Measurements from ENCODE around the gene KLHDC7A. TPM values are rescaled to one million over a fixed set of nuclear protein-coding genes. Genes with fewer than 3 reads are reported as not detected.

KLHDC7A gene
- total and polyA plus RNA-seq, 2 experiments from 2014 or later, result not detected

DNA sequence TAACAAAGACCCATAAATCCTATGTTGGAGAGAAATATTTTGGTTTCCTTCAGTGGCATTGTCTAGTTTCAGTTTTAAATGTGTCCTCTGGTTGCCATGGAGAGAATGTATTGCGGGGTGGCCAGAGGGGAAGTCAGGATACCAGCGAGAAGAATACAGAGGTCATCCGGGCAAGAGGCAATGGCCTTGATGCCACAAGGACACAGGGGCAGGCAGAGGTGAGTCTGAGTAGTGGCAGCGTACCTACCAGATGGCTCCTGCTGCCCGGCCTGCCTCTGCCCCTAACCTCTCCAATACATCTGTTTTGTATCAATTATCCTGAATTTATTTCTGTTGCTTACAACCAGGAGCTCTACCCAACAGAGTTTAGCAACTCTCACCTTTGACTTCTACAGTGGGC is 14.9 kb downstream of the KLHDC7A start:
- no peaks in the 10 kb centered on the region for H3K79me2 ChIP-seq (ENCODE audit: insufficient read depth)
- H3K27ac ChIP-seq, result no peak overlapping the region
- no peak overlapping the region for H3K4me3 ChIP-seq
- H3K27me3 ChIP-seq (replicated peaks; ENCODE audit: insufficient read depth), result no peaks in the 10 kb centered on the region
- H3K9me3 ChIP-seq (ENCODE audit: low read depth), result no peaks in the 10 kb centered on the region
- H3K9ac ChIP-seq, result no peak overlapping the region
- H3K4me1 ChIP-seq (ENCODE audit: insufficient read depth), result no peaks in the 10 kb centered on the region
- H3K4me2 ChIP-seq (ENCODE audit: unreplicated experiment), result no peak overlapping the region
- no peak for DNase-seq
- in situ Hi-C loops (cut with MboI), result no loop called here
- WGBS, 2 experiments (ENCODE audit: low coverage in 1 of 2, low lambda C conversion rate in 2 of 2, missing lambda C conversion rate in 2 of 2), result 18 to 19% methylated on average over 5 of the region's 5 CpGs
- no peaks in the 10 kb centered on the region for H4K20me1 ChIP-seq (ENCODE audit: insufficient read depth)
- no peaks in the 10 kb centered on the region for H3K9me2 ChIP-seq (ENCODE audit: insufficient read depth)
- H2AFZ ChIP-seq, result no peak overlapping the region
- H3F3A ChIP-seq (ENCODE audit: insufficient read depth), result no peaks in the 10 kb centered on the region
- no peaks in the 10 kb centered on the region for H3K36me3 ChIP-seq (ENCODE audit: low read depth)
- TF ChIP-seq EZH2 (IDR thresholded peaks at IDR 0.05; ENCODE audit: insufficient read depth, poor library complexity, severe bottlenecking) (no peak), EZH2phosphoT487 (IDR thresholded peaks at IDR 0.05; ENCODE audit: insufficient read depth, low read depth) (no peak)

DNA sequence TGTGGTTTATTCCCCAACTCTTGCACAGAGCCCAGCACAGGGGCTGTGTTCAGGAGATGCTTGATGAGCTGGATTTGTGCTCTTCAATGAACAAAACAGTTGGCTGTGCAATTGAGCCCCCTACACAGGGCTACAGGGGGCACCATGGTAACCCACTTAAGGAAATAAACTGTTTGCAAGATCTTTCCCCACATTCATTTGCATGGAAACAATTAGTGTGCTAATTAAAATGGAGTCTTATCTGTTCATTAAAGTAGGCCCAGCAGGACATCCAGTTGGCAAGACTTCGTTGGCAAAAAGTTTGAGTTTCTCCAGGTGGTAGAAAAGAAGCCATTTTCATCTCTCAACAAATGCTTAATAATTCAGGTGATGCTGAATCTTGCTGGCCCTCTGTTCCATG is 15.3 kb downstream of the KLHDC7A start:
- in situ Hi-C loops (cut with MboI), result no loop called here
- 9 to 12% methylated on average over 1 of the region's 1 CpG for WGBS, 2 experiments (ENCODE audit: low coverage in 1 of 2, low lambda C conversion rate in 2 of 2, missing lambda C conversion rate in 2 of 2)
- H3K9ac ChIP-seq, result no peak overlapping the region
- TF ChIP-seq EZH2phosphoT487 (IDR thresholded peaks at IDR 0.05; ENCODE audit: insufficient read depth, low read depth) (no peak), EZH2 (IDR thresholded peaks at IDR 0.05; ENCODE audit: insufficient read depth, poor library complexity, severe bottlenecking) (no peak)
- H3F3A ChIP-seq (ENCODE audit: insufficient read depth), result no peaks in the 10 kb centered on the region
- no peak overlapping the region for H3K4me3 ChIP-seq
- H3K4me2 ChIP-seq (ENCODE audit: unreplicated experiment), result no peak overlapping the region
- H3K9me2 ChIP-seq (ENCODE audit: insufficient read depth), result no peaks in the 10 kb centered on the region
- H3K27me3 ChIP-seq (replicated peaks; ENCODE audit: insufficient read depth), result no peaks in the 10 kb centered on the region
- H3K4me1 ChIP-seq (ENCODE audit: insufficient read depth), result no peaks in the 10 kb centered on the region
- no peaks in the 10 kb centered on the region for H4K20me1 ChIP-seq (ENCODE audit: insufficient read depth)
- H2AFZ ChIP-seq, result no peak overlapping the region
- no peak overlapping the region for H3K27ac ChIP-seq
- DNase-seq, result no peak
- H3K9me3 ChIP-seq (ENCODE audit: low read depth), result no peaks in the 10 kb centered on the region
- H3K36me3 ChIP-seq (ENCODE audit: low read depth), result no peaks in the 10 kb centered on the region
- no peaks in the 10 kb centered on the region for H3K79me2 ChIP-seq (ENCODE audit: insufficient read depth)

DNA sequence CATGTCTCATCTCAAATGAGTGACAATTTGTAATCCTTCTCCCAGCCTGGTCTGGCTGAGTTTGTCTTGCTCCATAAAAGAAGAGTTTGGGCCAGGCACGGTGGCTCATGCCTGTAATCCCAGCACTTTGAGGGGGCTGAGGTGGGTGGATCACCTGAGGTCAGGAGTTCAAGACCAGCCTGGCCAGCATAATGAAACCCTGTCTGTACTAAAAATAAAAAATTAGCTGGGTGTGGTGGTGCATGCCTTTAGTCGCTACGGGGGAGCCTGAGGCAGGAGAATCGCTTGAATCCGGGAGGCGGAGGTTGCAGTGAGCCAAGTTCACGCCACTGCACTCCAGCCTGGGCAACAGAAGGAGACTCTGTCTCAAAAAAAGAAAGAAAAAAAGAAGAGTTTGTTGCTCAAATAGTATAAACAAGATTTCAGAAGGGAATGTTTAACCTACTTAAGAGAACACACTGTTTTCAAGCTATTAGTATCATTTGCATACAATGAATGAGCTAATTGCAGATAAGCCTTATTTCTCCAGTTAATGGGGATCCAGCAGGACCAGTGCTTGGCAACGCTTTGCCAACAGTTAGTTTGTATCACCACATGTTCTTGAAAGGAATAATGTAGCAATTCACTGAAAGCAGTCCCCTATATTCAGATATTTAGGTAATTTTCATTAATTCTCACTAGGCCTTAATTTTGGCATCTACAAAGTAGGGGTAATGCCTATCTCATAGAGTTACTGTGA is 15.9 kb downstream of the KLHDC7A start:
- in situ Hi-C loops (cut with MboI), result no loop called here
- 34 to 41% methylated on average over 7 to 8 of the region's 8 CpGs for WGBS, 2 experiments (ENCODE audit: low coverage in 1 of 2, low lambda C conversion rate in 2 of 2, missing lambda C conversion rate in 2 of 2)

DNA sequence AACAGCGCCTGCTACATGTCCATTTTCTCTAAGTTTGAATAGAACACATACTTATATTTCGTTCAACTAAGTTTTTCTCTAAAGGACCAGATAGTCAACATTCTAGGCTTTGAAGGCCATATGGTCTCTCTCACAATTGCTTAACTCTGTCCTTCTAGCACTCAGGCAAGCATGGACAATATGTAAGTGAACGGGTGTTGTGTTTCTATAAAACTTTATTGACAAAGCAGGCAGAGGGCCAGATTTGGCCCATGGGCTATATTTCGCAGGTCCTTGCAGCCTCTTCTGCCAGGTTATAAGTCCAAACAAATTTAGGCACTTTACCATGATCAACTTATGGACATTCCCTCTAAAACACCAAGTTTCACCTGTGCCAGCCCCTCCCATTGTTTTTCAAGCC is 21.1 kb downstream of the KLHDC7A start:
- H3K4me3 ChIP-seq, result no peak overlapping the region
- H3K79me2 ChIP-seq (ENCODE audit: insufficient read depth), result no peaks in the 10 kb centered on the region
- no peak for DNase-seq
- no peaks in the 10 kb centered on the region for H3K4me1 ChIP-seq (ENCODE audit: insufficient read depth)
- no peak overlapping the region for H3K4me2 ChIP-seq (ENCODE audit: unreplicated experiment)
- H3K27me3 ChIP-seq (replicated peaks; ENCODE audit: insufficient read depth), result no peaks in the 10 kb centered on the region
- H3K9me2 ChIP-seq (ENCODE audit: insufficient read depth), result no peaks in the 10 kb centered on the region
- no peaks in the 10 kb centered on the region for H3K36me3 ChIP-seq (ENCODE audit: low read depth)
- H4K20me1 ChIP-seq (ENCODE audit: insufficient read depth), result no peaks in the 10 kb centered on the region
- H3K9me3 ChIP-seq (ENCODE audit: low read depth), result no peaks in the 10 kb centered on the region
- in situ Hi-C loops (cut with MboI), result no loop called here
- TF ChIP-seq EZH2 (IDR thresholded peaks at IDR 0.05; ENCODE audit: insufficient read depth, poor library complexity, severe bottlenecking) (no peak), EZH2phosphoT487 (IDR thresholded peaks at IDR 0.05; ENCODE audit: insufficient read depth, low read depth) (no peak)
- no peak overlapping the region for H3K27ac ChIP-seq
- 22 to 25% methylated on average over 4 of the region's 4 CpGs for WGBS, 2 experiments (ENCODE audit: low coverage in 1 of 2, low lambda C conversion rate in 2 of 2, missing lambda C conversion rate in 2 of 2)
- H3K9ac ChIP-seq, result no peak overlapping the region
- H3F3A ChIP-seq (ENCODE audit: insufficient read depth), result no peaks in the 10 kb centered on the region
- no peak overlapping the region for H2AFZ ChIP-seq

More for the DNA sequence above, 15.9 kb downstream of the KLHDC7A start:
- H4K20me1 ChIP-seq (ENCODE audit: insufficient read depth), result no peaks in the 10 kb centered on the region
- H3K27me3 ChIP-seq (replicated peaks; ENCODE audit: insufficient read depth), result no peaks in the 10 kb centered on the region
- no peaks in the 10 kb centered on the region for H3K9me3 ChIP-seq (ENCODE audit: low read depth)
- H2AFZ ChIP-seq, result no peak overlapping the region
- no peaks in the 10 kb centered on the region for H3F3A ChIP-seq (ENCODE audit: insufficient read depth)
- H3K9me2 ChIP-seq (ENCODE audit: insufficient read depth), result no peaks in the 10 kb centered on the region
- no peak overlapping the region for H3K4me2 ChIP-seq (ENCODE audit: unreplicated experiment)
- no peak overlapping the region for H3K27ac ChIP-seq
- no peak overlapping the region for H3K9ac ChIP-seq
- DNase-seq, result no peak
- no peak overlapping the region for H3K4me3 ChIP-seq
- H3K36me3 ChIP-seq (ENCODE audit: low read depth), result no peaks in the 10 kb centered on the region
- TF ChIP-seq EZH2phosphoT487 (IDR thresholded peaks at IDR 0.05; ENCODE audit: insufficient read depth, low read depth) (no peak), EZH2 (IDR thresholded peaks at IDR 0.05; ENCODE audit: insufficient read depth, poor library complexity, severe bottlenecking) (no peak)
- H3K79me2 ChIP-seq (ENCODE audit: insufficient read depth), result no peaks in the 10 kb centered on the region
- no peaks in the 10 kb centered on the region for H3K4me1 ChIP-seq (ENCODE audit: insufficient read depth)

Data from GM23248 (cell line).